HL-60 (cell line): ENCODE measurements around the gene KCTD15.

Source experiments
- GABPA ChIP-seq: IDR thresholded peaks from 2 replicates; pipeline ENCODE4 v1.6.1; 2012; ENCODE audit warnings: low read depth
- POLR2AphosphoS5 ChIP-seq: IDR thresholded peaks from 2 replicates; pipeline ENCODE4 v1.6.1; 2012; ENCODE audit warnings: low read depth
- TF ChIP-seq, protein P1 (sequence below): IDR thresholded peaks from one replicate; pipeline ENCODE4 v1.5.1; 2011; ENCODE audit warnings: low read length, control low read depth, inconsistent platforms; ENCODE audit not compliant: insufficient read depth
- TF ChIP-seq, protein P2 (sequence below): IDR thresholded peaks from 2 replicates; pipeline ENCODE4 v1.6.1; 2012; ENCODE audit warnings: low read depth; ENCODE audit not compliant: insufficient replicate concordance

DNA sequence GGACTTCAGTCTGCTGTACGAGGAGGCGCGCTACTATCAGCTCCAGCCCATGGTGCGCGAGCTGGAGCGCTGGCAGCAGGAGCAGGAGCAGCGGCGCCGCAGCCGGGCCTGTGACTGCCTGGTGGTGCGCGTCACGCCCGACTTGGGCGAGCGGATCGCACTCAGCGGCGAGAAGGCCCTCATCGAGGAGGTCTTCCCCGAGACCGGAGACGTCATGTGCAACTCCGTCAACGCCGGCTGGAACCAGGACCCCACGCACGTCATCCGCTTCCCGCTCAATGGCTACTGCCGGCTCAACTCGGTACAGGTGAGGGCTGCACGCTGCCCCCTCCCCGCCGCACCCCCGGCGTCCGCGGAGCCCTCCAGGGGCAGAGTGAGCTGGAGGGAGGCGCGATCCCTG, 14.6 kb downstream of the KCTD15 start:
- TF ChIP-seq, protein P1, sequence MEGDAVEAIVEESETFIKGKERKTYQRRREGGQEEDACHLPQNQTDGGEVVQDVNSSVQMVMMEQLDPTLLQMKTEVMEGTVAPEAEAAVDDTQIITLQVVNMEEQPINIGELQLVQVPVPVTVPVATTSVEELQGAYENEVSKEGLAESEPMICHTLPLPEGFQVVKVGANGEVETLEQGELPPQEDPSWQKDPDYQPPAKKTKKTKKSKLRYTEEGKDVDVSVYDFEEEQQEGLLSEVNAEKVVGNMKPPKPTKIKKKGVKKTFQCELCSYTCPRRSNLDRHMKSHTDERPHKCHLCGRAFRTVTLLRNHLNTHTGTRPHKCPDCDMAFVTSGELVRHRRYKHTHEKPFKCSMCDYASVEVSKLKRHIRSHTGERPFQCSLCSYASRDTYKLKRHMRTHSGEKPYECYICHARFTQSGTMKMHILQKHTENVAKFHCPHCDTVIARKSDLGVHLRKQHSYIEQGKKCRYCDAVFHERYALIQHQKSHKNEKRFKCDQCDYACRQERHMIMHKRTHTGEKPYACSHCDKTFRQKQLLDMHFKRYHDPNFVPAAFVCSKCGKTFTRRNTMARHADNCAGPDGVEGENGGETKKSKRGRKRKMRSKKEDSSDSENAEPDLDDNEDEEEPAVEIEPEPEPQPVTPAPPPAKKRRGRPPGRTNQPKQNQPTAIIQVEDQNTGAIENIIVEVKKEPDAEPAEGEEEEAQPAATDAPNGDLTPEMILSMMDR, result no peak
- TF ChIP-seq GABPA, result no peak
- TF ChIP-seq, protein P2, sequence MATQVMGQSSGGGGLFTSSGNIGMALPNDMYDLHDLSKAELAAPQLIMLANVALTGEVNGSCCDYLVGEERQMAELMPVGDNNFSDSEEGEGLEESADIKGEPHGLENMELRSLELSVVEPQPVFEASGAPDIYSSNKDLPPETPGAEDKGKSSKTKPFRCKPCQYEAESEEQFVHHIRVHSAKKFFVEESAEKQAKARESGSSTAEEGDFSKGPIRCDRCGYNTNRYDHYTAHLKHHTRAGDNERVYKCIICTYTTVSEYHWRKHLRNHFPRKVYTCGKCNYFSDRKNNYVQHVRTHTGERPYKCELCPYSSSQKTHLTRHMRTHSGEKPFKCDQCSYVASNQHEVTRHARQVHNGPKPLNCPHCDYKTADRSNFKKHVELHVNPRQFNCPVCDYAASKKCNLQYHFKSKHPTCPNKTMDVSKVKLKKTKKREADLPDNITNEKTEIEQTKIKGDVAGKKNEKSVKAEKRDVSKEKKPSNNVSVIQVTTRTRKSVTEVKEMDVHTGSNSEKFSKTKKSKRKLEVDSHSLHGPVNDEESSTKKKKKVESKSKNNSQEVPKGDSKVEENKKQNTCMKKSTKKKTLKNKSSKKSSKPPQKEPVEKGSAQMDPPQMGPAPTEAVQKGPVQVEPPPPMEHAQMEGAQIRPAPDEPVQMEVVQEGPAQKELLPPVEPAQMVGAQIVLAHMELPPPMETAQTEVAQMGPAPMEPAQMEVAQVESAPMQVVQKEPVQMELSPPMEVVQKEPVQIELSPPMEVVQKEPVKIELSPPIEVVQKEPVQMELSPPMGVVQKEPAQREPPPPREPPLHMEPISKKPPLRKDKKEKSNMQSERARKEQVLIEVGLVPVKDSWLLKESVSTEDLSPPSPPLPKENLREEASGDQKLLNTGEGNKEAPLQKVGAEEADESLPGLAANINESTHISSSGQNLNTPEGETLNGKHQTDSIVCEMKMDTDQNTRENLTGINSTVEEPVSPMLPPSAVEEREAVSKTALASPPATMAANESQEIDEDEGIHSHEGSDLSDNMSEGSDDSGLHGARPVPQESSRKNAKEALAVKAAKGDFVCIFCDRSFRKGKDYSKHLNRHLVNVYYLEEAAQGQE, result no peak
- no peak for TF ChIP-seq POLR2AphosphoS5
